ENCODE results near the gene LSAMP.
A peak's percentile ranks its signal among the peaks of the same experiment; 100 is the strongest.

Gene LSAMP

DNA sequence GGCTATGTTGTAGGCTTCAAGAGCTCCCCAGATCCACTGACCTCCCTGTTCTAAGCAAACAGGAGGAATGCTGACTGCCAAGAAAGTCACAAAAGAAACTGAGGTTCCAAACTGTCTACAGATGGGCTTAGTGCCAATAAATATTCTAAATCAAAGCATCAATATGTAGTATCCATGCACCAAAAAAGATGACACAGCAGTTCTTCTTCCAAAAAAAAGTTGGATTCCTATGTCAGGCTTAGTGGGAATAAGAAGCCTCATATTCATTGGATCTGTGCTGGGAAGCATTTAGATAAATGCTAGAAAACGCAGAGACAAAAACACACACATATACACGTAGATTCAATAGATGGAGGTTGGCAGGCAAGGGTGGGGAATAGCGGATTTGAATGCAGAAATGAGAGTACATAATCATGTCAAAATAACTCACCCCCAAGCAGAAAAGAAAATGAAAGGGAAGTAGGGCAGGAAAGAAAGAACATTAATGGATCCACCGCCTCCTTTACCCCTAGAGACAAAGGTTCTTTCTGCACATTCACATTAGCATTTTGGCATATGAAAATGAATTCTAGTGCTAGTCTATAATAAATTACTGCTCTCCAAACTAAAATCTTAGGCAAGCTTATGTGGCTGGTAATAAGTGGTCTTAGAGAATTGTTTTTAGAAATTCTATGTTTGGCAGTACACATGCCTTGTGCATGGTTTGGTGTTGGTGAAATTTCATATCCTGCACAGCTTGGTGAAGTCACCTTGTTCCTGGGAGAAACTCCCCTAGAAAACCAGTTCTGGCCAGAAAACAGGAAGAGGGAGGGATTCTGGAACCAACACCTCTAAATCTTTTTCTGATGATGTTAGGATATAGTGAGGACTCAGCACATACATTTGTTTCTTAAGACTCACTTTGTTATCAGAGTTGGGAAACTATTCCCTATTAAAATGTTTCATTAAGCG lies 283.4 kb downstream of the LSAMP start:
- no peak for DNase-seq (ENCODE audit: low spot score)

DNA sequence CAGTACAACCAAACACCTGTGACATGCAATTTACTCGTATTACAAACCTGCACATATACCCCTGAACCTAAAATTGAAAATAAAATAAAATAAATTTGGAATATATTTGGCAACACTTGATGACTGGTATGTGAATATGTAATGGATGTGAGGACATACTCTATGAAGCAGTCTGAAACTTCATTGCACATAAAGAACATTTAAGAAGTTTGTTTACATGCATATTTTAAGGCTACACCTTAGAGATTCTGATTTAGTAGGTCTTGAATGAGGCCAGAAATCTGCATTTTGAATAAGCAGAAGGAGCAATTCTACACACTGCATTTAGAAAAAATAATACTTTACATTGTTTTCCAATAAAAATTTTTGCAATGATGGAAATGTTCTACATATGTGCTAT lies 284.7 kb downstream of the LSAMP start:
- no peak for DNase-seq (ENCODE audit: low spot score)

DNA sequence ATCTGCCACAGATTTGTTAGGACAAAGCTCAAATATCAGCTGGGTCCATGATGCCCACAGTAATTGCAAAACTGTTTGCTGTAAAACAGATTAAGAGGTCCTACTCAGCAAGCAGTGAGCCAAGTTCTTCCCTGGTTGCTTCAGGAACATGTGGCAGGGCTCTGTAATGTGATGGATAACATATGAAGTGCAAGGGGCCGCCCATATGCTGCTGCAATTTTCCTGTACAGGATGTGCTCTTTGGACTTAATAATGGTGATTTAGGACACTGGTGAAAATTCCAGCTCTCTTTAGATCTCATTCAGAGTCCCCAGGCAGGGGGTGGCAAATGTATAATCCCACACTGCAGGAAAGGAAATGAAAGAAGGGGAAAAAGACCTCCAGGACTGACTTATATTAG lies 289.4 kb downstream of the LSAMP start:
- no peak for DNase-seq (ENCODE audit: low spot score)

GRCh38 chr3:116154389-116154788 lies 290.9 kb downstream of the LSAMP start:
- no peak for DNase-seq (ENCODE audit: low spot score)

DNA sequence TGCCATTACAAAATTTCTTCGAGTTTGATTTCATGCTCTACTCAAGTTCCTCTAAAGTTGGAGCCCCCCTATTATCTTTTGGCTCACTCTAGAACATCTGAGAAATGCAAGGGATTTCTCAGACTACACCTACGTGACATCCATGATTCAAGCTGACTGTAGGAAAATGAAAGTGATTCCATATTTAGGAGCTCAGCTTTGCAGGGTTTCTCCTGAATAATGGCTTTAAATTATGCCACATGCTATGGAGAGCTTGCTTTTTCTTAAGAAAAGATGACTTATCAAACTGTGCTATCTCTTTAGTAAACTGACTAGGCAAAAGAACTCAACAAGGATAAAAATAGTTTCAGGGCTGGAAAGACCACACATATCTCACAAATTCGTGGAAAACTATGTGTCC lies 292.1 kb downstream of the LSAMP start:
- no peak for DNase-seq (ENCODE audit: low spot score)

- DNase-seq (ENCODE audit: low spot score) = no peak
These were observed 294.6 kb downstream of the LSAMP start for GRCh38 chr3:116150655-116151167.

DNA sequence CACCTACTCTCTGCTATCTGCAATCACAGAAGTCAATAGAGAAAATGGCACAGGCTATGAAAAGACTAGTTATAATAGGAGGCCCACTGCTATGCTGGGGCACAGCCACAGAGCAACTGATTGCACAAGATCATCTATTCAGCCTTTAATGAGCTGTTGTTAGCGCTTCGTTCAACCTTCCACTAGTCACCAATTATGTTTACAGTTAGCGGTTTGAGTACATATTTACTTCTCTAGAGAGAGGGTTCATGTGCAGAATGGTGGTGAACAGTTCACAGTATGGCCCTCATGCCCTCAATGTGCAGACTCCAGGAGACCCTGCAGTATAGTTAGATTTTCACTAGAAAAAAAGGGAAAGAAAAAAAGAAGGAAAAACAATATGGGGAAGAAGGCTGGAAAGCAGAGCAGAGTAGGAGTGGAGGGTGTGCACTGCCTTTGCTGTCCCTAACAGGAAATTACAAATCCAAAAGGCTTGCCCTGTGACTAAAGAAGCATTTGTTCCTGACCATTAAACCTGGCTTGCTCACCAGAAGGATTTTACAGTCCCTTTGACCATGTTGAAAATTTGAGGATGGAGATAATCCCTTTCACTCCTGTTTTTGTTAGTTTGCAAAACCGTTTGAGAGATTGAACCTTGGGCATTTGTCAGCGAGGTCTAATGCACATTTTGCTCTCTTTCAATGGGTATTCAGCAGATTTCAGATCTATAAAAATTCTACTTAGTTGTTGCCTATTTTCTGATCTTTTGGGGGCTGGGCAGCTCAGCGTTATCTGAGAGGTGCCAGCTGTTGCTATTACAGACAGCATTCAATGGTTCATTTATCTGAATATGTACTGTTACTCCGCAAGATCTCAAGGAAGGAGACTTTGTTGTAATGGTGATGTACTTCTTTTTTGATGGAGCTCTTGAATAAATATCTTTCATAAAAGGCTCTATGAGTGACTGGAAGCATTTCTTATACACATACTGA lies 296.1 kb downstream of the LSAMP start:
- DNase-seq (ENCODE audit: low spot score) = no peak

DNA sequence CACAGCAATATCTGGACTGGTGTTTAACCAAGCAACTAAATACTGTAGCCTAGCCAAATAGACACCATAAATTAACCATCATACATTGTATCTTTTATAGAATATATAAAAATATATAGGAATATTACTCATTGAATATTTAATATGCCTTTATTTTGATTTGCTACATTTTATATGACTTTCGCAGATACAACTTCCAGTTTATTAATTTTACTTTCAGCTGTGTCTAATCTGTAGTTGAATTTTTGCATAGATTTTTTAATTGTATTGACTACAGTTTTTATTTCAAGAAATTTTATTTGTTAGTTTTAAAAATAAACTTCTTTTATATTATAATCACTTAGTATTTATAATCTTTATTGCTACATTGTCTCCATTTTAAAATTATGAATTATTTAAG lies 299.7 kb downstream of the LSAMP start:
- no peak for DNase-seq (ENCODE audit: low spot score)

GRCh38 chr3:116141724-116142123 lies 303.6 kb downstream of the LSAMP start:
- DNase-seq (ENCODE audit: low spot score) = no peak

DNA sequence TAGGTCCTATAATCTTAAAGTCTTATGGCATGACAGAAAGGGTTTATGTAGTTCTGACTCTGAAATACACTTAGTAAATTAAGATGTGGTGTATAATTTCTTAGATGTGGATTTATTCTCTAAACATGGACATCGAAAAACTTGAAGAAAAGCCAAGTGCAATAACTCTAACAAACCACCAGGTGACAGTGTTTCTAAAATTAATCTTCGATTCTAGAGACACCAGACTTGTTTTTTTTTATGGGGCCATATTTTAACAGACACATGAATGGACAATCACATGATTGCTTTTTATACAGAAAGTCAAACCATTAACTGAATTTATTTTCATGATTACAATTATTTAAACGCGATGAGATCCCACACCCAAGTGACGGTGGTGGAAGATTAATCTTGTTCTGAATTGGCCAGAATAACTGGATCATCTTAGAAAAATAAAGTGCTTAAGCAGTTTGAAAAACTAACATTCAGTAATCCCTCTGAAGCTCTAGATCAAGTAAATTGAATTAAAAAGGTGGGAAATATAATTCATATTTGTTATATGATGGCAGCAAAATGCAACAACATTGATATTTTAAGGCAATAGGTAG lies 305.1 kb downstream of the LSAMP start:
- DNase-seq (ENCODE audit: low spot score) = peak; percentile 70

DNA sequence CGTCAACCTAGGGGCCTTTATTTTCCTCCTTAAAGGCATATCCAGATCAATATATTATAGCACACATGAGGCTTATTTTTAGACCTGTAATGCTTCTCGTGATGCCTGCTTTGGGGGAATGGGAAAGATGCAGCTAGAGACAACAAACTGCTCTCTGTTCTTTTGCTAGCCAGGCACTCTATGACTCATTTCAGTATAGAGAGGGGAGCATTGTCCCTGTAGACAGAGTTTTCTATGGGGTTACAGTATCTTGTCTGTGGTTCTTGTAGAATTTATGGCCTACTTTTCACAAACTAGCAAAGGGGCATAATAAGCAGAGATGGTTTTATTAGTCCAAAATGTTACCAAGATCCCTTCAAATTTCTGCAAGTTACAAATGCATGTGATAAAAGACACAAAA lies 305.6 kb downstream of the LSAMP start:
- DNase-seq (ENCODE audit: low spot score) = no peak

GRCh38 chr3:116135457-116136085 lies 309.7 kb downstream of the LSAMP start:
- DNase-seq (ENCODE audit: low spot score) = no peak

DNA sequence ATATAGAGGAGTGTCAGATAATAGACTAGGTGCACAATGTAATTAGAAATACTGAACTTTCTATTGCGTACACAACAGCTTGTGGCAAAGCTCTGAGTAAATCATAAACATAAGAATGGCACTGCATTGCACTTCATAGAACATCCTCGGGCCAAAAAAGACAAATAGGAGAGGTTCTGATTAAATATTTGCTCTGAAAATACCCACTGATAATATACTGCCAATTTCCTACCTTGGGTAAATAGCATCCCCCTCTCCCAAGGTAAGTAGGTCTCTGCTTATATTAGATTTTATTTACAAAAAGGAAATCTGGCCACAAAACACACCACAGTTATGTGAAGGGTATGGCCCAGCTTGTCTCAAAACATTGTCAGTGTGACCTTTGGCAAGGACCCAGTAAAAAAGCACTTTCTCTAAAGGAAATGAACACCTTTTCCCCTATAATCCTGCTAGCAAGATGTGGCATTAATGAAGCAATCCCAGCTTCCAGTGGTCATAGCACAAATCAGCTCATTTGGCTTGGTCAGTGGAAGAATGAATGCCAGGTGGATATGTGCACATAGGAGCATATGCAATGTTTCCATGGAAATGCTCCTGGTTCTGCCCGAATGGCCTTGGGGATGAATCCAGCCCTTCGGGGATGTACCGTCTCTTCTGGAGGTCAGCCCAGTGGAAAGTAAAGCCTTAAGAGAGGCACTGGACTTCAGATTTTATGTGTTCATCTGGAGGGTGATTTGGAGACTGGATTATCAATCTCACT lies 315.9 kb downstream of the LSAMP start:
- no peak for DNase-seq (ENCODE audit: low spot score)

DNA sequence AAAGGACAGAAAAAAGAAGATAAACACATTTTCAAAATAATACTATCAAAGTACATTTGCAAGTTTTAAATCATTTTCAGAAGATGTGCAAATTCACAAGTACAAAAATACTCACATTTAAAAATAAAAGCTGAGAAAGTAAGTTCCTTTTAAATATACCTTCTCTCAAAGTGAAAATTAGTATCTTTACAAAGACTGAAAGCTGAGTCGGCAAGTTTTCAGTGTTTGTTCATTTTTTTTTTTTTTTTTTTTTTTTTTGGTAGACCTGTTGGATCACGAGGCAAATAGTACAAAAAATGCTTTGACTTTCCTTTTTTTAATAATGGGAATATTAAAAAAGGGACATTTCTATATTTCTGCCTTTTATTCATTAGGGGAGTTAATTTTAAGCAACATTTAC lies 317.8 kb downstream of the LSAMP start:
- DNase-seq (ENCODE audit: low spot score) = no peak

DNA sequence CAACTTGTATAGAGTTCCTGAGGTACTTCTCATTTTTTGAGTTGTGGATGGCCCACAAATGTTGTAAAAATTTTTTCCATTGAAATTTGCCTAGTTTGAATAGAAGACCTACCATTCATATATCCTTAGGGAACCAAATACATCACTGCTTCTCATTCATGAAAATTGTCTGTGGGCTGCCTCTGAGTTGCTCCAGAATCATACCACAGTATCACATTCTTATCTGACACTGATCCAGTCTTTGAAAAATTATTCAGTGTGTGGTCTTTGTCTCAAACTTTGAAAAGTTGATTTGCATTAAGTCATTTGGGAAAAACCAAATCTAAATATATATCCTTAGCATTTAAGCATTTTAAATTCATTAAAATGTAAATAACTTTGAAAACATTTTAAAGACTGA lies 321.1 kb downstream of the LSAMP start:
- no peak for DNase-seq (ENCODE audit: low spot score)

DNA sequence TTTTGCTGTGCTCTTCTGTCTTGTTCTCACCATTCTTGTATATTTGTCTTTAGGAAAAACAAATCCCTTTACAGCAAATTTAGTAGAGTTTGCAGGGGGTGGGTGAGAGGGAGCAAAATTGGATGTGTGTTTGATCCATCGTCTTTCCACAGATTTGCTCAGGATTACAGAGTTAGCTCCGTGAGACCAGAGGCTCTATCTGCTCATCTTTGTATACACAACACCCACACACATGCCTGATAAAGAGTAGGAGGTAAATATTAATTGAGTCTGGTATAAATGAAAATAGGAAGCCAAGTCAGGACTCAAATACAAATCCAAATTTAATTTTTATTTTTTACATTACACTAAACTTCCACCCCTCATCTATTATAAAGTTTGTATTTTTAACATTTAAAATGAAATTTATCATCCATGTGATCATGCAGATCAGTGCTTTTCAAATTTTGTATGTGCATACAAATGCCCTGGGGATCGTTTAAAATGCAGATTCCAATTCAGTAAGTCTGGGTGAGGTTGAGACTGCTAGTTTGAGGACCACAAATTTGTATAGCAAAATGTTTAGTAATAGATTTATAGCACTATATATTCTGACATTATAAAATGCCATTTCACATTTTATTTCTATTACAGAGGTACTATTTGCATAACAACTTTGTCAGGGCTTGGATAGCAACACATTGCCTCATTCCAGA lies 326.7 kb downstream of the LSAMP start:
- no peak for DNase-seq (ENCODE audit: low spot score)

GRCh38 chr3:116114586-116114985 lies 330.7 kb downstream of the LSAMP start:
- no peak for DNase-seq (ENCODE audit: low spot score)

- no peak for DNase-seq (ENCODE audit: low spot score)
These were observed 332.6 kb downstream of the LSAMP start for GRCh38 chr3:116112696-116113095.

- DNase-seq (ENCODE audit: low spot score) = no peak
These were observed 333.5 kb downstream of the LSAMP start for GRCh38 chr3:116111765-116112164.

DNA sequence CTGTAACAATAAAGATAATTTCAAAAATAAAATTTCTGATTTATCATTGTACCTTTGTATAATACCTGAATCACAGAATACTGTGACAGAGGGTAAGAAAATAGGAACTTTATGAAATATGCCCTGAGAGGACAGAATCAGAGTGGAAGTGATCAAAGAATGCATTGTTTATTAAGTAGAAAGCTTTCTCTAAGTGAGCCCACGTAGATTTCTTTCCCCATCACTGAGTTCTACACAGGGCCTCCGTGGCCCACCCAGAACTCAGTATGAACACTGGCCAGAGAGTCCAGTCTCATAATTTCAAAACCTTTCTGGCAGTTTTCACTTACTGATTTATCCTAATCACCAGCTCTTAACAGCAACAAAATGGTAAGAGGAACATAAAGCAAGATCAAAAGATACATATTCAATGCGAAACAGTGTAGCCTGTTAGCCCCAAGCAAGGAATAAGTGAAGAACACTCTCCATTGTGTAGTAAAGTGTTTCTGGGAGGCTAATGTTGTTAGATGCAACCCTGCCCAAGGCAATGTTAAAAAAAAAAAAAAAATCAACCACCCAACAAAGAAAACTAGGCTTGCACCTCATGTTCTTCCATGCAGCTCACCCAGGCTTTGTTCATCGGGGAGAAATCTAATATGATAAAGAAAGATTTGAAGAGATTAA lies 341.3 kb downstream of the LSAMP start:
- DNase-seq (ENCODE audit: low spot score) = no peak

All from RKO (cell line).